GM12873 (cell line): Measurements from ENCODE around the gene EGFLAM.

Source experiments
- TF ChIP-seq, protein P1 (sequence below): IDR thresholded peaks from 2 replicates; pipeline ENCODE4 v1.5.1; 2012; ENCODE audit warnings: low read depth, mild to moderate bottlenecking, moderate library complexity, low read length, control low read depth; ENCODE audit not compliant: insufficient read depth; ENCODE audit errors: missing control alignments

Gene EGFLAM

GRCh38 chr5:38463634-38464521 lies 205.5 kb downstream of the EGFLAM start:
- TF ChIP-seq, protein P1, sequence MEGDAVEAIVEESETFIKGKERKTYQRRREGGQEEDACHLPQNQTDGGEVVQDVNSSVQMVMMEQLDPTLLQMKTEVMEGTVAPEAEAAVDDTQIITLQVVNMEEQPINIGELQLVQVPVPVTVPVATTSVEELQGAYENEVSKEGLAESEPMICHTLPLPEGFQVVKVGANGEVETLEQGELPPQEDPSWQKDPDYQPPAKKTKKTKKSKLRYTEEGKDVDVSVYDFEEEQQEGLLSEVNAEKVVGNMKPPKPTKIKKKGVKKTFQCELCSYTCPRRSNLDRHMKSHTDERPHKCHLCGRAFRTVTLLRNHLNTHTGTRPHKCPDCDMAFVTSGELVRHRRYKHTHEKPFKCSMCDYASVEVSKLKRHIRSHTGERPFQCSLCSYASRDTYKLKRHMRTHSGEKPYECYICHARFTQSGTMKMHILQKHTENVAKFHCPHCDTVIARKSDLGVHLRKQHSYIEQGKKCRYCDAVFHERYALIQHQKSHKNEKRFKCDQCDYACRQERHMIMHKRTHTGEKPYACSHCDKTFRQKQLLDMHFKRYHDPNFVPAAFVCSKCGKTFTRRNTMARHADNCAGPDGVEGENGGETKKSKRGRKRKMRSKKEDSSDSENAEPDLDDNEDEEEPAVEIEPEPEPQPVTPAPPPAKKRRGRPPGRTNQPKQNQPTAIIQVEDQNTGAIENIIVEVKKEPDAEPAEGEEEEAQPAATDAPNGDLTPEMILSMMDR, result no peak

DNA sequence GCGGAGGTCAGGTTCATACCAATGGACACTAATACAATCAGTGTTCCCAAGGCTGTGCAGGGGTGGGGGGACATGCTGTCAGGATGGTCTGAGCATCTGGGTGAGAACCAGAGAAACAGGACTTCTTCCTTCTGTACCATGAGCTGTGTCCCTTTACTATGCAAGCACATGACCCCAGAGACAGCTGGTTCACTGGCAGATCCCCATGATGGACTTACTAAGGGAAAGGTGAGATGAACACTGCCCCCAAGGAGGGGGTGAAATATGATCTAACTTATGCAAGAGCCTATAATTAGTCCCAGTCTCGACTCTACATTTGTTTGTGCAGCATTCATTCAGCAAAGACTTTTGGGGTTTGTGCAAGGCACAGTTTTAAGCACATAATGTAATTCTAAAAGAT lies 206.7 kb downstream of the EGFLAM start:
- TF ChIP-seq, protein P1, result no peak

GRCh38 chr5:38465702-38466423 lies 207.5 kb downstream of the EGFLAM start:
- TF ChIP-seq, protein P1, result no peak

- TF ChIP-seq, protein P1, result no peak
Measured at GRCh38 chr5:38466424-38467189, 208.2 kb downstream of the EGFLAM start.

- TF ChIP-seq, protein P1, result no peak
Measured at GRCh38 chr5:38467353-38468040, 209.1 kb downstream of the EGFLAM start.

GRCh38 chr5:38468202-38468673 lies 209.9 kb downstream of the EGFLAM start:
- TF ChIP-seq, protein P1, result no peak
